Smooth muscle cell (in vitro differentiated cells): ENCODE results near the gene FAM193B. TPM values are rescaled to one million over a fixed set of nuclear protein-coding genes. Genes with fewer than 3 reads are reported as not detected.

Source experiments
- DNase-seq: peaks from one replicate; lab custom pipeline; 2025; ENCODE audit not compliant: unreplicated experiment; lab: John Stamatoyannopoulos, UW
- H2AFZ ChIP-seq: fragments of 200-600 bp; sonication (generic); 2 replicates; pipeline ENCODE4 v1.6.0; 2016; ENCODE audit warnings: antibody characterized with exemption, low read depth, mild to moderate bottlenecking
- H3F3A ChIP-seq: fragments of 200-600 bp; sonication (generic); 2 replicates; pipeline ENCODE4 v1.6.0; 2017; ENCODE audit warnings: antibody characterized with exemption, low read depth
- H3K27ac ChIP-seq: fragments of 200-600 bp; sonication (generic); 2 replicates; pipeline ENCODE4 v1.5.1; 2016; ENCODE audit warnings: low read depth, mild to moderate bottlenecking
- H3K27me3 ChIP-seq: fragments of 200-600 bp; sonication (generic); 2 replicates; pipeline ENCODE4 v1.6.1; 2016; ENCODE audit warnings: low read depth, mild to moderate bottlenecking
- H3K36me3 ChIP-seq: fragments of 200-600 bp; sonication (generic); 2 replicates; pipeline ENCODE4 v1.5.1; 2016; ENCODE audit warnings: low read depth
- H3K4me1 ChIP-seq: fragments of 200-600 bp; sonication (generic); 2 replicates; pipeline ENCODE4 v1.5.1; 2016; ENCODE audit warnings: low read depth
- H3K4me2 ChIP-seq: fragments of 200-600 bp; sonication (generic); 2 replicates; pipeline ENCODE4 v1.6.0; 2016; ENCODE audit warnings: mild to moderate bottlenecking
- H3K4me3 ChIP-seq: fragments of 200-600 bp; sonication (generic); 2 replicates; pipeline ENCODE4 v1.5.1; 2016; ENCODE audit warnings: mild to moderate bottlenecking
- H3K79me2 ChIP-seq: fragments of 200-600 bp; sonication (generic); 2 replicates; pipeline ENCODE4 v1.6.0; 2016; ENCODE audit warnings: low read depth, mild to moderate bottlenecking
- H3K9ac ChIP-seq: fragments of 200-600 bp; sonication (generic); 2 replicates; pipeline ENCODE4 v1.6.0; 2016; ENCODE audit warnings: low read depth
- H3K9me3 ChIP-seq: fragments of 200-600 bp; sonication (generic); replicated peaks from 2 replicates; pipeline ENCODE4 v1.5.1; 2016; ENCODE audit warnings: low read depth
- H4K20me1 ChIP-seq: fragments of 200-600 bp; sonication (generic); 2 replicates; pipeline ENCODE4 v1.6.0; 2016; ENCODE audit warnings: low read depth
- CTCF ChIP-seq: fragments of 200-600 bp; sonication (generic); IDR thresholded peaks from 2 replicates; pipeline ENCODE4 v1.5.1; 2017; ENCODE audit warnings: borderline replicate concordance, mild to moderate bottlenecking, antibody characterized with exemption; ENCODE audit not compliant: insufficient read depth, poor library complexity, severe bottlenecking
- WGBS: methylation state at CpG from one replicate; pipeline ENCODE4 v1.1.7; 2016; ENCODE audit warnings: low lambda C conversion rate; 5-methylcytosine and 5-hydroxymethylcytosine counted together
- polyA plus RNA-seq: library from polyadenylated mRNA; unstranded; fragments of >200 nt; fragmentation: Nextera tagmentation; extraction: Ambion mirVana; gene quantifications from 2 replicates; pipeline ENCODE4 v1.2.1, GENCODE V29; 2016
- total RNA-seq: library from RNA; depleted of rRNA; stranded (reverse); fragments of >200 nt; gene quantifications from 2 replicates; pipeline ENCODE4 v1.2.3, GENCODE V29; 2014

The FAM193B gene
- total and polyA plus RNA-seq, 2 experiments from 2014 or later, result 28.3 to 42.8 TPM

GRCh38 chr5:177528631-177529030 lies 25.7 kb downstream of the FAM193B start:
- Histone ChIP-seq H3K4me2 (no peak overlapping the region), H3K79me2 (no peaks in the 10 kb centered on the region), H4K20me1 (peaks cover 16% of the 10 kb centered on the region), H3F3A (no peaks in the 10 kb centered on the region), H2AFZ (no peak overlapping the region), H3K9me3 (no peaks in the 10 kb centered on the region), H3K36me3 (no peaks in the 10 kb centered on the region), H3K9ac (no peak overlapping the region), H3K27me3 (no peaks in the 10 kb centered on the region), H3K27ac (peak overlapping the region; percentile 7), H3K4me1 (no peaks in the 10 kb centered on the region), H3K4me3 (no peak overlapping the region)
- no peak for TF ChIP-seq CTCF
- WGBS, result 98% methylated on average over 10 of the region's 10 CpGs
- no peak for DNase-seq

- H3K9ac ChIP-seq, result no peak overlapping the region
- H3K4me2 ChIP-seq, result no peak overlapping the region
- TF ChIP-seq CTCF, result no peak
- H3K4me3 ChIP-seq, result no peak overlapping the region
- H3K9me3 ChIP-seq, result no peaks in the 10 kb centered on the region
- H3K36me3 ChIP-seq, result no peaks in the 10 kb centered on the region
- no peaks in the 10 kb centered on the region for H3F3A ChIP-seq
- DNase-seq, result no peak
- WGBS, result 96% methylated on average over 8 of the region's 8 CpGs
- H3K27ac ChIP-seq, result no peak overlapping the region
- no peaks in the 10 kb centered on the region for H3K27me3 ChIP-seq
- H3K4me1 ChIP-seq, result no peaks in the 10 kb centered on the region
- H3K79me2 ChIP-seq, result no peaks in the 10 kb centered on the region
- H4K20me1 ChIP-seq, result peaks cover 8% of the 10 kb centered on the region
- no peak overlapping the region for H2AFZ ChIP-seq
These were observed 26.8 kb downstream of the FAM193B start for GRCh38 chr5:177527595-177527994.

DNA sequence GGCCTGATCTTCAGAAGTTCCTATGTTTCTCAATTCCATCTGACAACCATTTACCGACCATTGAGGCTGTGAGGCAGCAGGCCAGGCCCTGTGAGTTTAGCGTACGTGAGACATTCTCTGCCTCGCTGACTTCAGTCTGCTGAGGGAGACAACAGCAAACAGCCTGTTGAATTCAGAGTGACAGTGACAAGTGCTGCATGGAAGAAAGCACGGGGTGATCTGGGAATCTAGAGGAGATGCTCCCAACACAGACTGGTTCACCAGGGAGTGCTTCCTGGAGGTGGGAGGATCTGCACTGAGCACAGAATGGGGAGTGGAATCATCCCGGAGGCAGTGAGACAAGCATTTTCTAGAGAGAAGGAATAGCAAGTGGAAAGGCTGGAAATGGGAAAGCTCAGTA lies 27.6 kb downstream of the FAM193B start:
- H3K4me1 ChIP-seq, result no peaks in the 10 kb centered on the region
- H3K9ac ChIP-seq, result no peak overlapping the region
- no peak overlapping the region for H3K27ac ChIP-seq
- H3K4me3 ChIP-seq, result no peak overlapping the region
- no peaks in the 10 kb centered on the region for H3F3A ChIP-seq
- H3K4me2 ChIP-seq, result no peak overlapping the region
- H3K79me2 ChIP-seq, result no peaks in the 10 kb centered on the region
- H3K9me3 ChIP-seq, result no peaks in the 10 kb centered on the region
- H3K27me3 ChIP-seq, result no peaks in the 10 kb centered on the region
- peaks cover under 1% of the 10 kb centered on the region for H4K20me1 ChIP-seq
- H3K36me3 ChIP-seq, result no peaks in the 10 kb centered on the region
- no peak for TF ChIP-seq CTCF
- WGBS, result 95% methylated on average over 6 of the region's 6 CpGs
- no peak overlapping the region for H2AFZ ChIP-seq
- no peak for DNase-seq

GRCh38 chr5:177526191-177526590 lies 28.2 kb downstream of the FAM193B start:
- H4K20me1 ChIP-seq, result no peaks in the 10 kb centered on the region
- no peaks in the 10 kb centered on the region for H3K27me3 ChIP-seq
- no peaks in the 10 kb centered on the region for H3K9me3 ChIP-seq
- WGBS, result 99% methylated on average over 4 of the region's 4 CpGs
- H3K4me2 ChIP-seq, result no peak overlapping the region
- H3F3A ChIP-seq, result no peaks in the 10 kb centered on the region
- H3K4me3 ChIP-seq, result no peak overlapping the region
- no peaks in the 10 kb centered on the region for H3K4me1 ChIP-seq
- no peak for TF ChIP-seq CTCF
- H2AFZ ChIP-seq, result no peak overlapping the region
- no peak overlapping the region for H3K27ac ChIP-seq
- no peak for DNase-seq
- H3K9ac ChIP-seq, result no peak overlapping the region
- no peaks in the 10 kb centered on the region for H3K79me2 ChIP-seq
- H3K36me3 ChIP-seq, result no peaks in the 10 kb centered on the region
